GM12891 (cell line): ENCODE results near the gene RAB3A.
A peak's percentile ranks its signal among the peaks of the same experiment; 100 is the strongest.

Source experiments
- DNase-seq: peaks from one replicate; pipeline ENCODE4 v3.0.0; 2011; ENCODE audit warnings: low spot score; ENCODE audit not compliant: insufficient read length
- FAIRE-seq: peaks from 2 replicates; lab custom pipeline; 2011; peaks lifted over from hg19 to GRCh38; lab: Jason Lieb, UNC
- PAX5 ChIP-seq: IDR thresholded peaks from 2 replicates; pipeline ENCODE4 v1.6.1; 2011; ENCODE audit warnings: low read length, moderate library complexity, mild to moderate bottlenecking; ENCODE audit not compliant: insufficient read depth, severe bottlenecking
- POLR2A ChIP-seq: IDR thresholded peaks from 2 replicates; pipeline ENCODE4 v1.6.1; 2011; ENCODE audit warnings: low read depth, low read length, control low read depth
- POLR2AphosphoS5 ChIP-seq: IDR thresholded peaks from 2 replicates; pipeline ENCODE4 v1.6.1; 2011; ENCODE audit warnings: low read depth, low read length, control low read depth
- POU2F2 ChIP-seq: IDR thresholded peaks from 2 replicates; pipeline ENCODE4 v1.6.1; 2011; ENCODE audit warnings: low read depth, mild to moderate bottlenecking, control low read depth, low read length, moderate library complexity
- SPI1 ChIP-seq: IDR thresholded peaks from 2 replicates; pipeline ENCODE4 v1.6.1; 2011; ENCODE audit warnings: low read depth, low read length, control low read depth
- TAF1 ChIP-seq: IDR thresholded peaks from 2 replicates; pipeline ENCODE4 v1.6.1; 2011; ENCODE audit warnings: low read depth, low read length, control low read depth

The RAB3A gene

DNA sequence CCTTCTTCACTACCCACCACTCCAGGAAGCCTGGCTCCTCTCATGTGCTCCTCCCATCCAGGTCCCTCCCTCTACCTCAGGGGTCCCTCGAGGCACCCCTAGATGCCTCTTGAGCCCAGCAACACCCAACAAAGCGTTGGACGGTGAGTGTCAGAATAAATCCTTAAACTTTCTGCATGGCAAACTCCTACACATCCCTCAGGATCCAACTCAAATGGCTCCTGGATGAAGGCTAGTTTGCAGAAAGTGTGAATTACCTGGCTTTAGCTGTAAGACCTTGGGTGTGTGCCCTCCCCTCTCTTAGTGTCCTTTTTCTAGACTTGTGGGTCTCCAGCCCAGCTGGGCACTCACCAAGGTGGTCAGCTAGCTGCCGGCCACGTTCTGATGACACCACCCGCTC is 5.5 kb downstream of the RAB3A start:
- TF ChIP-seq POLR2AphosphoS5 (no peak), POLR2A (no peak), TAF1 (no peak), SPI1 (no peak), POU2F2 (no peak), PAX5 (no peak)

DNA sequence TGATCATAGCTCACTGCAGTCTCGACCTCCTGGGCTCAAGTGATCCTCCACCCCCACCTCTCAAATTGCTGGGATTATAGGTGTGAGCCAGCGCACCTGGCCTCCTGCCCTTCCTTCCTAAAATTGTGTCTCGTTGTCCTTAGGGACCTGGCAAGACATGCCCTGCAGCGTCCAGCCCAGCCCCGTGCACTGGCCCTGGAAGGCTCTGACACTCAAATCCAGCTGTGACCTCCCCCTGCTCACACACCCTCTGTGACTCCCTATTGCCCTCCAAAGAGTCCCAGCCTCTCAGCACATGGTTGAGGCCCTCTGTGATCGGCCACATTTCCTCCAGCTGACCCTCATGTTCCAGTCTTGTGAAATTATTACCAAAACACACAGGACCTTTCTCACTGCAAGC is 5.9 kb downstream of the RAB3A start:
- TF ChIP-seq TAF1, result no peak
- TF ChIP-seq POU2F2, result no peak
- TF ChIP-seq POLR2AphosphoS5, result no peak
- DNase-seq (no peak), FAIRE-seq (no peak)

More for the DNA sequence above, 5.5 kb downstream of the RAB3A start:
- DNase-seq (no peak), FAIRE-seq (no peak)

GRCh38 chr19:18197306-18197705 is 6.5 kb downstream of the RAB3A start:
- TF ChIP-seq POLR2A (no peak), SPI1 (no peak), POLR2AphosphoS5 (no peak)
- FAIRE-seq (no peak), DNase-seq (no peak)

DNA sequence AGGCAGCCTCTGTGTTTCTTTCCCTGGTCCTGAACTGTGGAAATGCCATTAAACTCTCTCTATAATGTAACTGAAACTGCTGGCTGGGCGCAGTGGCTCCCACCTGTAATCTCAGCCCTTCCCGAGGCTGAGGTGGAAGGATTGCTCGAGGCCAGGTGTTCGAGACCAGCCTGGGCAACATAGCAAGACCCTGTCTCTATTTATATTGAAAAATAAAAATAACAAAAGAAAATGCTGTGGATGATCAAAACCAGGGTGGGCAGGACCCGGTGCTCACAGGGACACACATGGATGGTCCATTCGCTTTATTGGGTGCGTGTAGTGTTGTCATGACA is 7.4 kb downstream of the RAB3A start:
- DNase-seq (no peak), FAIRE-seq (no peak)
- TF ChIP-seq PAX5 (no peak), SPI1 (no peak), POLR2A (no peak), POU2F2 (no peak), POLR2AphosphoS5 (no peak), TAF1 (no peak)

DNA sequence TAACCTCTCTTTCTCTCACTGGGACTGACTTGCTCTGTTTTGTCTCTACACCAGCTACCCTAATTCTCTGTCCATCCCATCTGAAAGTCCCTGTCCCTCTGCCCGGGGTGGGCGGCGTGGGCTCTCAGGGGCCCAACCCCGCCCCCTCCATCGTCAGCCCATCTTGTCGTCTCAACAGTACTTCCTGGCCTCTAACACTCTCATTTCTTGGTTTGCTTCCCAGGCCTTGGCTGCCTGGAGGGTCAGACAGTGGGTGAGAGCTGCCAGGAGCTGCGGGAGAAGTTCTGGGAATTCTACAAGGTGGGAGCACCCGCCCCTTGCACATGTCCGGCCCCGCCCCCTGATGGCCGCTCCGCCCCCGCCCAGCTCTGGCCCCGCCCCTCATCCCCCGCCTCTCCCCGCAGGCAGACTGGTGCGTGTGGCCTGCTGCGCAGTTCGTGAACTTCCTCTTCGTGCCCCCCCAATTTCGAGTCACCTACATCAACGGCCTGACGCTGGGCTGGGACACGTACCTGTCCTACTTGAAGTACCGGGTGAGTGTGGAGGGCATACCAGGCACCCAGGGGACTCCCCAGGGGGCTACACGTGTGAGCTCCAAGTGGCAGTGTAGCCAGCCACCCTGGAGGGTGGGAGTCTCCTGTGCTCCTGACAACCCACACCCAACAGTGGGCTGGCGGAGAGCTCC is 9.1 kb downstream of the RAB3A start:
- peak; percentile 56 for DNase-seq
- TF ChIP-seq PAX5, result no peak
- no peak for TF ChIP-seq SPI1
- no peak for TF ChIP-seq POLR2A
- no peak for TF ChIP-seq POLR2AphosphoS5
- no peak for TF ChIP-seq POU2F2
- no peak for TF ChIP-seq TAF1
- FAIRE-seq, result peak; percentile 69

GRCh38 chr19:18194181-18194530 is 9.7 kb downstream of the RAB3A start:
- FAIRE-seq (no peak), DNase-seq (no peak)
- TF ChIP-seq SPI1 (no peak), POLR2AphosphoS5 (no peak), PAX5 (no peak), POU2F2 (no peak), POLR2A (no peak), TAF1 (no peak)

DNA sequence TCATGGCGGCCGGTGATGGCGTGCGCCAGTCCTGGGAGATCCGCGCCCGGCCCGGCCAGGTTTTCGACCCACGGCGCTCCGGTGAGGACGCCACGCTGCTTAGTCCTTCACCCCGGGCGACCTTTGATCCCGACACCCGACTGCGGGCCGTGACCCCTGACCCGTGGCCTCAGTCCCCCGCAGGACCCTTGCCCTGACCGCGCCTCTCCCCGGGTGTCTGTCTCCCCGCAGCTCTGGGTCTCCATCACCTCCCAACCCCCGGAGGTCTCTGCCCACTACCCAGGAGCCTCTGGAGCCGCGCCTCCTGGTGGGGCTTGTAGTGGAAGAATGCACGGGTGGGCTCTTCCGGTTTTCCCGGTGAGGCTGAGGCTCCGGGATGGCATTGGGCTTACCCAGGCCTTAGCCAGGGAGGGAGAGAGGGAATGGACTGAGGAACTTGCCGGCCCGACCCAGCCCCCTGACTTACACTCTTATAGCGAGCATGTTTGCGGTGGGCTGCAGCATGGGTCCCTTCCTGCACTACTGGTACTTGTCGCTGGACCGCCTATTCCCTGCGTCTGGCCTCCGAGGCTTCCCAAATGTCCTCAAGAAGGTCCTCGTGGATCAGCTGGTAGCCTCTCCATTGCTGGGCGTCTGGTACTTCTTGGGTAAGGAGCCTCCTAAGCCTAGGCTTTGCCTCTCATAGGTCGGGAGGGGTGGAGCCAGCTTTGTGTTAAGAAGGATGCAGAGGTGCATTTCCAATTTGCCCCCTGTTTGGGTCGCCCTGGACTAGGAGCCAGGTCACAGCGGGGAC is 10.3 kb downstream of the RAB3A start:
- TF ChIP-seq TAF1 (no peak), SPI1 (no peak), POLR2AphosphoS5 (no peak), POLR2A (no peak), POU2F2 (no peak), PAX5 (no peak)
- no peak for DNase-seq
- FAIRE-seq, result no peak

DNA sequence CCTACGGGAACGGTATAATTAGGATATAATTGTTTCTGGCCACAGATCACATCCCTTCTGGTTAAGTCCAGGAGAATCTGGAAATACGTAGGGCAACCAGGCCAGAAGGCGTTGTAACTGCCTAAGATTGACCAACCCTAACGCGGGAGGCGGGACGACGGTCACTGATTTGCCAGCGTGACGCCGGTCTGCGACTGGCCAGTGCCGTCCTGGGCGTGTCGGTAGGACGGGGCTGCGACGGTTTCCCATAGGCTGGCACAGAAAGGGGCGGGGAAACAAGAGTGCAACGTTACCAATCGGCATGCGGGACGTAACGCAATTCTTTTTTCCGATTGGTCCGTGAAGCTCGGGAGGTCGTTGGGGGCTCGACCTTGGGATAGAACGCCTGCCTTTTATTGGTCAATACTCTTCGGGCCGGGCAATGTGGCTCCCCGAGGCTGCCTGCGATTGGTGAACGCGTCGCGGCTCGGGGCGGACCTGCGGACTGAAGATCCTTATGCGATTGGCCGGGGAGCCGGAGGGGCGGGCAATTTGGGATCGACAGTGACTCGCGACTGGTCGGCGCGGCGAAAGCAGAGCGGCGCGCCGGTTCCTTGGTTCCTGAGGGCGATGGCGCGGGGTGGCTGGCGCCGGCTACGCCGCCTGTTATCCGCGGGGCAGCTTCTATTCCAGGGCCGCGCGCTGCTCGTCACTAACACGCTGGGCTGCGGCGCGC is 11.0 kb downstream of the RAB3A start, which contains the start of gene MPV17L2:
Gene MPV17L2 (plus strand): TSS at position 546 of the 715 bp plus-strand sequence. CDS start 64 bp downstream, at position 610.
- peak; percentile 60 for TF ChIP-seq TAF1
- peak; percentile 18; the same call in 1 of the 2 replicates for TF ChIP-seq POLR2A
- TF ChIP-seq SPI1, result no peak
- FAIRE-seq (peak; percentile 100), DNase-seq (peak; percentile 94)

GRCh38 chr19:18191640-18192062 is 12.2 kb downstream of the RAB3A start:
- FAIRE-seq, result peak; percentile 58
- TF ChIP-seq POLR2A (no peak), SPI1 (no peak), TAF1 (no peak), POLR2AphosphoS5 (no peak), POU2F2 (no peak), PAX5 (no peak)
- DNase-seq, result no peak

GRCh38 chr19:18190278-18190677 is 13.6 kb downstream of the RAB3A start:
- DNase-seq (no peak), FAIRE-seq (no peak)
- TF ChIP-seq TAF1 (no peak), POU2F2 (no peak), POLR2A (no peak), PAX5 (no peak), SPI1 (no peak), POLR2AphosphoS5 (no peak)
